Neural progenitor cell (in vitro differentiated cells): ENCODE data around the gene EPRS1.

Experiments used
- CTCF ChIP-seq: fragments of 200-600 bp; sonication (generic); IDR thresholded peaks from 2 replicates; pipeline ENCODE4 v1.5.1; 2017; ENCODE audit warnings: antibody characterized with exemption, mild to moderate bottlenecking
- EZH2 ChIP-seq: fragments of 200-600 bp; sonication (generic); IDR thresholded peaks from 2 replicates; pipeline ENCODE4 v1.6.1; 2017; ENCODE audit warnings: antibody characterized with exemption, mild to moderate bottlenecking, moderate library complexity

- TF ChIP-seq EZH2 (no peak), CTCF (no peak)
Observed at GRCh38 chr1:220031287-220031686, 15.0 kb downstream of the EPRS1 start.
